ENCODE data around the gene FLNB. TPM values are rescaled to one million over a fixed set of nuclear protein-coding genes. Genes with fewer than 3 reads are reported as not detected.

FLNB gene
- total and polyA plus RNA-seq, 10 of the 15 experiments (the other 5 are each of a cell fraction or from before 2014, with no cell fraction given) = 13.6 to 51.8 (median 26.4) TPM

DNA sequence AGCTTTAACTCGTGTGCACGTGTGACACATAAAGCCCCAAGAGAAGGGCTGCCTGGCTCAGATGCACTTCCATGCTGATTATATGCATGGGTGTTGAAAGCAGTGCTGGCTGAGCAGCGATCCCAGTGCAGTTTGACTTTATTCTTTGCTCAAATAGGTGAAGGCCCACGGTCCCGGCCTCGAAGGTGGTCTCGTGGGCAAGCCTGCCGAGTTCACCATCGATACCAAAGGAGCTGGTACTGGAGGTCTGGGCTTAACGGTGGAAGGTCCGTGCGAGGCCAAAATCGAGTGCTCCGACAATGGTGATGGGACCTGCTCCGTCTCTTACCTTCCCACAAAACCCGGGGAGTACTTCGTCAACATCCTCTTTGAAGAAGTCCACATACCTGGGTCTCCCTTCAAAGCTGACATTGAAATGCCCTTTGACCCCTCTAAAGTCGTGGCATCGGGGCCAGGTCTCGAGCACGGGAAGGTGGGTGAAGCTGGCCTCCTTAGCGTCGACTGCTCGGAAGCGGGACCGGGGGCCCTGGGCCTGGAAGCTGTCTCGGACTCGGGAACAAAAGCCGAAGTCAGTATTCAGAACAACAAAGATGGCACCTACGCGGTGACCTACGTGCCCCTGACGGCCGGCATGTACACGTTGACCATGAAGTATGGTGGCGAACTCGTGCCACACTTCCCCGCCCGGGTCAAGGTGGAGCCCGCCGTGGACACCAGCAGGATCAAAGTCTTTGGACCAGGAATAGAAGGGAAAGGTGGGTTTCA, 114.9 kb downstream of the FLNB start:
- BruUV-seq (replicated peaks) = no TSS peak
- no peaks in the 10 kb centered on the region for H3K9me3 ChIP-seq (replicated peaks; ENCODE audit: control insufficient read depth, insufficient read depth, low read length)
- in situ Hi-C loops (cut with MboI) (no loop called here), intact Hi-C loops (cut with micrococcal nuclease; ENCODE audit: unreplicated experiment) (no loop called here)
- no peak for DNase-seq (ENCODE audit: low read depth, low spot score)
- 97% methylated on average over 41 of the region's 41 CpGs for WGBS (ENCODE audit: insufficient coverage, insufficient replicate concordance, low lambda C conversion rate, missing lambda C conversion rate)
- ChIA-PET RAD21 (ENCODE audit: unreplicated experiment) (interaction anchor here (0.6 kb wide), 1 partner anchor 56 kb away, joined by 3 read pairs; no protein-coding TSS in a partner anchor), CTCF (no interaction called here), SMC1A (ENCODE audit: uncharacterized antibody, unreplicated experiment) (interaction anchor here (1.1 kb wide), 1 partner anchor 104 kb away, joined by 3 read pairs; no protein-coding TSS in a partner anchor), POLR2A (interaction anchor here (0.6 kb wide), 3 partner anchors 11 to 1229 kb away, joined by 4 to 5 read pairs (median 4); no protein-coding TSS in a partner anchor)
- H3K4me2 ChIP-seq (ENCODE audit: control insufficient read depth, insufficient read depth) = no peak overlapping the region
- peaks cover 14 to 19% of the 10 kb centered on the region in 2 experiments; a peak in 3 of 4 replicates for H3K36me3 ChIP-seq (ENCODE audit: control insufficient read depth in 2 of 2, insufficient read depth in 2 of 2, low read length in 1 of 2)
- no peak overlapping the region for H3K9ac ChIP-seq (ENCODE audit: control insufficient read depth, insufficient read depth, low read length)
- no peak overlapping the region for H3K4me3 ChIP-seq
- no peaks in the 10 kb centered on the region for H3K27me3 ChIP-seq (replicated peaks in 1 of 2; ENCODE audit: control insufficient read depth in 2 of 2, insufficient read depth in 2 of 2, low read length in 1 of 2)
- TF ChIP-seq, protein P1, sequence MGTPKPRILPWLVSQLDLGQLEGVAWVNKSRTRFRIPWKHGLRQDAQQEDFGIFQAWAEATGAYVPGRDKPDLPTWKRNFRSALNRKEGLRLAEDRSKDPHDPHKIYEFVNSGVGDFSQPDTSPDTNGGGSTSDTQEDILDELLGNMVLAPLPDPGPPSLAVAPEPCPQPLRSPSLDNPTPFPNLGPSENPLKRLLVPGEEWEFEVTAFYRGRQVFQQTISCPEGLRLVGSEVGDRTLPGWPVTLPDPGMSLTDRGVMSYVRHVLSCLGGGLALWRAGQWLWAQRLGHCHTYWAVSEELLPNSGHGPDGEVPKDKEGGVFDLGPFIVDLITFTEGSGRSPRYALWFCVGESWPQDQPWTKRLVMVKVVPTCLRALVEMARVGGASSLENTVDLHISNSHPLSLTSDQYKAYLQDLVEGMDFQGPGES (IDR thresholded peaks at IDR 0.05) = no peak
- TF ChIP-seq HDAC2 (IDR thresholded peaks at IDR 0.05) = no peak
- TF ChIP-seq HCFC1 (IDR thresholded peaks at IDR 0.05; ENCODE audit: low read length) = no peak
- TF ChIP-seq, protein P2, sequence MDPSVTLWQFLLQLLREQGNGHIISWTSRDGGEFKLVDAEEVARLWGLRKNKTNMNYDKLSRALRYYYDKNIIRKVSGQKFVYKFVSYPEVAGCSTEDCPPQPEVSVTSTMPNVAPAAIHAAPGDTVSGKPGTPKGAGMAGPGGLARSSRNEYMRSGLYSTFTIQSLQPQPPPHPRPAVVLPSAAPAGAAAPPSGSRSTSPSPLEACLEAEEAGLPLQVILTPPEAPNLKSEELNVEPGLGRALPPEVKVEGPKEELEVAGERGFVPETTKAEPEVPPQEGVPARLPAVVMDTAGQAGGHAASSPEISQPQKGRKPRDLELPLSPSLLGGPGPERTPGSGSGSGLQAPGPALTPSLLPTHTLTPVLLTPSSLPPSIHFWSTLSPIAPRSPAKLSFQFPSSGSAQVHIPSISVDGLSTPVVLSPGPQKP (IDR thresholded peaks at IDR 0.05; ENCODE audit: low read depth, low read length) = no peak
- no peak for TF ChIP-seq RFX5 (IDR thresholded peaks at IDR 0.05; ENCODE audit: low read depth, low read length)
- no peak for TF ChIP-seq NR2C2 (IDR thresholded peaks at IDR 0.05; ENCODE audit: borderline replicate concordance, control insufficient read depth, insufficient read length, low read depth)
- no peak for TF ChIP-seq BMI1 (IDR thresholded peaks at IDR 0.05; ENCODE audit: borderline replicate concordance)
- TF ChIP-seq, protein P3, sequence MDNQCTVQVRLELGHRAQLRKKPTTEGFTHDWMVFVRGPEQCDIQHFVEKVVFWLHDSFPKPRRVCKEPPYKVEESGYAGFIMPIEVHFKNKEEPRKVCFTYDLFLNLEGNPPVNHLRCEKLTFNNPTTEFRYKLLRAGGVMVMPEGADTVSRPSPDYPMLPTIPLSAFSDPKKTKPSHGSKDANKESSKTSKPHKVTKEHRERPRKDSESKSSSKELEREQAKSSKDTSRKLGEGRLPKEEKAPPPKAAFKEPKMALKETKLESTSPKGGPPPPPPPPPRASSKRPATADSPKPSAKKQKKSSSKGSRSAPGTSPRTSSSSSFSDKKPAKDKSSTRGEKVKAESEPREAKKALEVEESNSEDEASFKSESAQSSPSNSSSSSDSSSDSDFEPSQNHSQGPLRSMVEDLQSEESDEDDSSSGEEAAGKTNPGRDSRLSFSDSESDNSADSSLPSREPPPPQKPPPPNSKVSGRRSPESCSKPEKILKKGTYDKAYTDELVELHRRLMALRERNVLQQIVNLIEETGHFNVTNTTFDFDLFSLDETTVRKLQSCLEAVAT (IDR thresholded peaks at IDR 0.05) = no peak
- TF ChIP-seq SMAD5 (IDR thresholded peaks at IDR 0.05; ENCODE audit: low read depth) = no peak
- no peak for TF ChIP-seq NRF1 (conservative IDR thresholded peaks at IDR 0.05; ENCODE audit: low read depth, low read length)
- TF ChIP-seq, protein P4, sequence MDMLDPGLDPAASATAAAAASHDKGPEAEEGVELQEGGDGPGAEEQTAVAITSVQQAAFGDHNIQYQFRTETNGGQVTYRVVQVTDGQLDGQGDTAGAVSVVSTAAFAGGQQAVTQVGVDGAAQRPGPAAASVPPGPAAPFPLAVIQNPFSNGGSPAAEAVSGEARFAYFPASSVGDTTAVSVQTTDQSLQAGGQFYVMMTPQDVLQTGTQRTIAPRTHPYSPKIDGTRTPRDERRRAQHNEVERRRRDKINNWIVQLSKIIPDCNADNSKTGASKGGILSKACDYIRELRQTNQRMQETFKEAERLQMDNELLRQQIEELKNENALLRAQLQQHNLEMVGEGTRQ (IDR thresholded peaks at IDR 0.05; ENCODE audit: borderline replicate concordance, low read depth, low read length) = no peak
- no peaks in the 10 kb centered on the region for H4K20me1 ChIP-seq (ENCODE audit: control insufficient read depth, insufficient read depth)
- H3K4me1 ChIP-seq (ENCODE audit: control insufficient read depth, insufficient read depth, low read length) = no peaks in the 10 kb centered on the region; the same call in 1 of the 2 replicates
- no peak overlapping the region for H2AFZ ChIP-seq (ENCODE audit: control insufficient read depth, low read depth, low read length)
- no peak for ATAC-seq
- no peak overlapping the region for H3K27ac ChIP-seq (ENCODE audit: control insufficient read depth, insufficient read depth)
- no peaks in the 10 kb centered on the region for H3K79me2 ChIP-seq (ENCODE audit: control insufficient read depth, insufficient read depth, low read length)
- FAIRE-seq = no peak

Data from GM12878 (cell line).